HAP-1 (cell line): ENCODE data around the gene COL5A2.
A peak's percentile ranks its signal among the peaks of the same experiment; 100 is the strongest.

ENCODE experiments used
- DNase-seq, 2 experiments: peaks; one replicate each; pipeline ENCODE4 v3.0.0-alpha.2; 2016 to 2020; ENCODE audit warnings: low spot score in 2 of 2
- H3K27me3 ChIP-seq: fragments of 250-450 bp; sonication (Bioruptor Pico); 2 replicates; pipeline ENCODE4 v1.5.1; 2020; ENCODE audit warnings: low read depth, mild to moderate bottlenecking, moderate library complexity
- H3K36me3 ChIP-seq: fragments of 250-450 bp; sonication (Bioruptor Pico); replicated peaks from 2 replicates; pipeline ENCODE4 v1.5.1; 2020; ENCODE audit warnings: mild to moderate bottlenecking
- H3K4me1 ChIP-seq: fragments of 250-450 bp; sonication (Bioruptor Pico); 2 replicates; pipeline ENCODE4 v1.5.1; 2020; ENCODE audit warnings: mild to moderate bottlenecking
- H3K4me3 ChIP-seq: fragments of 250-450 bp; sonication (Bioruptor Pico); 2 replicates; pipeline ENCODE4 v1.5.1; 2020; ENCODE audit warnings: mild to moderate bottlenecking, moderate library complexity
- H3K9me3 ChIP-seq: fragments of 250-450 bp; sonication (Bioruptor Pico); 2 replicates; pipeline ENCODE4 v1.5.1; 2020; ENCODE audit warnings: mild to moderate bottlenecking, moderate library complexity
- in situ Hi-C: fragments of 300-500 bp; cut with MboI; formaldehyde crosslinking; loops from 3 replicates; pipeline ENCODE4 v1.14.3; 2020; ENCODE audit warnings: low sequenced_read_pairs, inconsistent platforms, mixed read lengths

COL5A2 gene

DNA sequence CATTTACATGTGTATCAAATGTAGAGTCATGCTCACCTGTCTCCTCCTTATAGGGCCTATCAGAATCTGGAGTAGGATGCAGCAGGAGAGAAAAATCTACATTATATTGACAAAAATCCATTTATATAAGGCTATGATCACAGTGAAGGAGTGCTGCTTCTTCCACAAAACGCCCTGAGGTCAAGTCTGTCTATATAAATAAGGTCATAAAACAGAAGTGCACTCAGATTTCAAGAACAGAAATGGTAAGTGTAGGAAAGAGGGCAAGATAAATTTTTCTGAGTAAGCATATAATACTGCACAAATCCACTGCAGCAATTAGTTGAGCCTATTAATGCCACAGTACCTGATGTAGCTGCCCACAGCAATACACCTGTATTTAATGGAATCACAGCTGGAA, 51.8 kb downstream of the COL5A2 start:
- H3K4me1 ChIP-seq, result no peaks in the 10 kb centered on the region
- no peaks in the 10 kb centered on the region for H3K36me3 ChIP-seq
- H3K4me3 ChIP-seq, result no peak overlapping the region
- H3K9me3 ChIP-seq, result no peaks in the 10 kb centered on the region
- DNase-seq, result no peak
- no peaks in the 10 kb centered on the region for H3K27me3 ChIP-seq
- in situ Hi-C loops, result no loop called here

DNA sequence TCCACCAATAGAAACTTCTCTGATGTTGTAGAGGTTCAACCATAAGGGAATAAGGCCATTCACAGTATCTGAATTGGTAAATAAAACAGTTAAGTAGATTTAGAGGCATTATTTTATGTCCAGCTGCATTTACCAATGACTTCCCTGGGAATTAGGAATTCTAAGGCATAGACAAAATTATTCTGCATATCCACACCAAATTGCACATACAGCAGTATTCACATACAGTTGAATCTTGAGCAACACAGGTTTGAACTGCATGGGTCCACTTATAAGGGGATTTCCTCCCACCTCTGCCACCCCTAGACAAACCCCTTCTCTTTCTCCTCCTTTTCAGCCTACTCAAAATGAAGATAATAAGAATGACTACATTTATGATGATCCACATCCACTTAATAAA, 54.4 kb downstream of the COL5A2 start:
- Histone ChIP-seq H3K4me3 (no peak overlapping the region), H3K4me1 (no peaks in the 10 kb centered on the region), H3K9me3 (no peaks in the 10 kb centered on the region), H3K27me3 (no peaks in the 10 kb centered on the region), H3K36me3 (no peaks in the 10 kb centered on the region)
- in situ Hi-C loops, result no loop called here
- DNase-seq, result no peak

DNA sequence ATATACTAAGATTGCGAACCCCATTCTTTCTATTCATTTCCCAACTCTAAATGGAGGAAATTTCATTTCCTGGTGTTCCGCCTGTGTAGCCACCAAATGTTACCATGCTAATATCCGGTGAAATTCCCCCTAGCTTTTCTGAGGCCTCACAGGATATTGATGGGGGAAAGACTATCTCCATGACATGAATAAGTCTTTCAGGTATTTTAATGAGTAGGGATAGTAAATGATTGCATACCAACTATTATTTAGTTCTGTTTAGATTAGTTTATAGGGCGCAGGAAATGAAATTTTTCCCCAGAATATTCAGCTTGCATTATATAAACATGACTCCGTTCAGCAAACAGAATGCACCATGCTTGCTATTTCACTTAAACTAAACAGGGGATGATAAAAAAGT, 55.4 kb downstream of the COL5A2 start:
- no peaks in the 10 kb centered on the region for H3K36me3 ChIP-seq
- no peaks in the 10 kb centered on the region for H3K27me3 ChIP-seq
- no peak overlapping the region for H3K4me3 ChIP-seq
- peaks cover under 1% of the 10 kb centered on the region for H3K4me1 ChIP-seq
- DNase-seq, result no peak
- in situ Hi-C loops, result loop anchor here (25.0 kb wide), 1 partner anchor 288 kb away; no protein-coding TSS in a partner anchor
- H3K9me3 ChIP-seq, result no peaks in the 10 kb centered on the region

DNA sequence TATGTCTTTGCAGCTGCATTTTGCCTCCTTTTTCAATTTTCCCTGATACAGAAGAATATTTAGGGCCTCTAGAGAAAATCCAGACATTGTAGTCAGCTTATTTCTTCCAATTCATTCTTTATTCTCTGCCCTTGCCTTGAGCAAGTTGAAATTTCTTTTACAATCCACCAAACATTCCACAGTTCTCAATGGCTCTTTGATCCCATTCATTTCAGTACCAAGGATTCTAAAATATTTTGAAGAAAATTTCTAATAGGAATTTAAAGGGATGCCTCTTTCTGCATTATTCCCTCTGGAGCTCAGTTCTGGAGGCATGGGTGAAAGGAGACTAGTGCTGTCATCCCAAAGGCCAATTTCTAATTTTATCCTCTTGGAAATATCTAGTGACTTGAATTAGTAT, 61.2 kb downstream of the COL5A2 start:
- Histone ChIP-seq H3K4me1 (peaks cover 19% of the 10 kb centered on the region), H3K27me3 (no peaks in the 10 kb centered on the region), H3K9me3 (no peaks in the 10 kb centered on the region), H3K36me3 (no peaks in the 10 kb centered on the region), H3K4me3 (no peak overlapping the region)
- in situ Hi-C loops, result loop anchor here (25.0 kb wide), 1 partner anchor 294 kb away; no protein-coding TSS in a partner anchor
- peak in 1 of 2 experiments; percentile 68 for DNase-seq

DNA sequence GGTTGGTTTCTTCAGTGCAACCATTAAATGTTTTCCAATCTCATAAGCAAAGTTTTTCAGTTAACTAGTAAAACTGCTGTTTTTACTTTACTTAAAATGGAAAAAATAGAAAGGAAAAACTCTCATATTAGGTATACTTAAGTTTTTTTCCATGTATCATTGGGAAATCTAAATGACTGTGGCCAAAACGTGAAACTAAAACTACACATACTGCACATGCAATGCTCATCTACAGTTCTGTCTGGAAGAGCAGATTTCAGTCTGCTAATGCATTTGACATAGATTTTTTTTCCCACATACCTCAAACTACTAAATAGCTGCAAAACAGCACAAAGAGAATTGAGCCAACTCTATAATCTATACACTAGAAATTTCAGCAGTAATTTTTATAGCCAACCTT, 62.6 kb downstream of the COL5A2 start:
- H3K27me3 ChIP-seq, result no peaks in the 10 kb centered on the region
- H3K36me3 ChIP-seq, result no peaks in the 10 kb centered on the region
- H3K4me1 ChIP-seq, result peaks cover 19% of the 10 kb centered on the region
- DNase-seq, result no peak
- no peaks in the 10 kb centered on the region for H3K9me3 ChIP-seq
- no peak overlapping the region for H3K4me3 ChIP-seq
- in situ Hi-C loops, result loop anchor here (25.0 kb wide), 1 partner anchor 295 kb away; no protein-coding TSS in a partner anchor

DNA sequence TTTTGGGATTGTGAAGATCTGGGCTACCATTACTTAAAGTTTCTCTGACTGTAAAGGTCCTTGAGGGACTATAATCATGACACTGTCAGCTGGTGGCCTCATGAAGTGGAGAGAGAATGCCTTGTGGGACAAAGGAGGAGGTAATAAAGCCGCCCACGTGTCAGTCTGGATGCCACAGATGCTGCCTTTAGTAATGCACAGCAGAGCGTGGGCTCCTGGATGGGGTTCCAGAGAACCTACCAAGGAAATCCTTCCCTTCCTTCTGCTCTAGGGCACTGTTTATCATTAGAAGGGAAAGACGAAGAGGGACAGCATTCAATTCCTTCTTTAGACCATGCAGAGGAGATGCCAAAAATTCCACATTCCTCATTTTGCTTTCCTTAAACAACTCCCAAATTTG, 63.5 kb downstream of the COL5A2 start:
- in situ Hi-C loops, result loop anchor here (25.0 kb wide), 1 partner anchor 296 kb away; no protein-coding TSS in a partner anchor
- no peaks in the 10 kb centered on the region for H3K27me3 ChIP-seq
- no peaks in the 10 kb centered on the region for H3K36me3 ChIP-seq
- no peak overlapping the region for H3K4me3 ChIP-seq
- H3K9me3 ChIP-seq, result no peaks in the 10 kb centered on the region
- H3K4me1 ChIP-seq, result peaks cover 19% of the 10 kb centered on the region
- DNase-seq, result peak in 1 of 2 experiments; percentile 21

DNA sequence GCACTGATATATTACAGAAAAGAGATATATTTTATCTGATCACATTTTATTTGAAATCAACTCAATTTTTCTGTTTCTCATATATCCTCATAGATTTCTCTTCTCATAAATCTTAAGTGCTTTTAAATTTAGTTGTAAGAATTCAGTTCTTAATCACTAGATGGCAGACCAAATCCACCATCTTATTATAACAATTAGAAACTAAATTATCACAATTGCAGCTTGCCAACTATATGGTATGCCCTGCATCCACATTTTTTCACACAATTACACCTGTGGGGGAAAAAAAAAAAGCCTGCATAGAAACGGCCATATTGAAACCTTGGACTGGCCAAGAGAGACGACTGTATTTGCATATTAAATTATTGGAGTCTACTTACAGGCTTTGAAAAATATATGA, 64.4 kb downstream of the COL5A2 start:
- Histone ChIP-seq H3K9me3 (no peaks in the 10 kb centered on the region), H3K27me3 (no peaks in the 10 kb centered on the region), H3K36me3 (no peaks in the 10 kb centered on the region), H3K4me1 (peaks cover 19% of the 10 kb centered on the region), H3K4me3 (no peak overlapping the region)
- peak in 1 of 2 experiments; percentile 19 for DNase-seq
- in situ Hi-C loops, result loop anchor here (25.0 kb wide), 1 partner anchor 297 kb away; no protein-coding TSS in a partner anchor

DNA sequence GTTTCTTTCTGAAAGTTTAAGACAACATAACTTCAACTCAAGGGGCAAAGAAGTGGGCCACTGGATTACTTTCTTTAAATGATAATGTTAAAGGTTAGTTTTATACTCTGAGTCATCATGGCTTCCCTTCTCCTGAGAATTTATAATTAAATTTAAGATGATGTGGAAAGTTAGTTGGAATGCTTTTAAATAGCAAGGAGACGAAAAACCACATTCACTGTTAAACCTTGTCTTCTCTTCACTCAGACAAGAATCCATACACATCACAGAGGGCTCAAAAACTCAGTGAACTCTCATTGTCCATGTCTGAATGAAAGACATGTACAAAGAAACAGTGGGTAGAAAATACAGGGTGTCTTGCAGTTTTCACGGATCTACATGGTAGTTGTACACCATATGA, 65.6 kb downstream of the COL5A2 start:
- Histone ChIP-seq H3K36me3 (no peaks in the 10 kb centered on the region), H3K9me3 (no peaks in the 10 kb centered on the region), H3K27me3 (no peaks in the 10 kb centered on the region), H3K4me1 (peaks cover 16% of the 10 kb centered on the region), H3K4me3 (no peak overlapping the region)
- in situ Hi-C loops, result loop anchor here (25.0 kb wide), 1 partner anchor 298 kb away; no protein-coding TSS in a partner anchor
- no peak for DNase-seq

DNA sequence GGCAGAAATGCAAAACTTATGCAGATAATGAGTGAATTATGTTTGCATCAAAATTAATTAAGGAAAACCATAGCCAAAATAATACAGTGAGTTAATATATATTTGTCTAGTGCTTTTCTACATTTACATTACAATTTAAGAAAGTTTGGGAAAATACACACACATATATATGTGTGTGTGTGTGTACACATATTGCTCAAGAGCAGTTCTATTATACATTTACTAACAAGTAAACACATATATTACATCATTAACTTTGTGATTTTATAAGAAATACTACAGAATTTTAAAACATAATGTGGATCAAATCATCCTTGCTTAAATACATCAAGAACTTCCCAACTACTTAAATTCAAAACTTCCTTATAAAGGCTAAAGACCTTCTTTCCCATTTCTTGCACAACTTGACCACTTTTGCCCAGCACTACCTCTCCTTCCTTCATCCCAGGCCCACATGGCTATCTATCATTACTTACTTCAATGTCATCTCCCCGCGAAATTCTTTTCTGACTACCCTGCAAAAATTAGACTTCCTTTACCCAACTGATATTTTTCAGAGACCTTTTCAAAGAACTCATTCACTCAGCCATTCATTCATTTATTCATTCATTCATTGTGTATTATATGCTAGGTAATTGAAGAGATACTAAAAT, 68.4 kb downstream of the COL5A2 start:
- no peaks in the 10 kb centered on the region for H3K27me3 ChIP-seq
- H3K4me3 ChIP-seq, result no peak overlapping the region
- DNase-seq, result no peak
- peaks cover 9% of the 10 kb centered on the region; the same call in 1 of the 2 replicates for H3K4me1 ChIP-seq
- H3K9me3 ChIP-seq, result no peaks in the 10 kb centered on the region
- in situ Hi-C loops, result loop anchor here (25.0 kb wide), 1 partner anchor 301 kb away; no protein-coding TSS in a partner anchor
- no peaks in the 10 kb centered on the region for H3K36me3 ChIP-seq

DNA sequence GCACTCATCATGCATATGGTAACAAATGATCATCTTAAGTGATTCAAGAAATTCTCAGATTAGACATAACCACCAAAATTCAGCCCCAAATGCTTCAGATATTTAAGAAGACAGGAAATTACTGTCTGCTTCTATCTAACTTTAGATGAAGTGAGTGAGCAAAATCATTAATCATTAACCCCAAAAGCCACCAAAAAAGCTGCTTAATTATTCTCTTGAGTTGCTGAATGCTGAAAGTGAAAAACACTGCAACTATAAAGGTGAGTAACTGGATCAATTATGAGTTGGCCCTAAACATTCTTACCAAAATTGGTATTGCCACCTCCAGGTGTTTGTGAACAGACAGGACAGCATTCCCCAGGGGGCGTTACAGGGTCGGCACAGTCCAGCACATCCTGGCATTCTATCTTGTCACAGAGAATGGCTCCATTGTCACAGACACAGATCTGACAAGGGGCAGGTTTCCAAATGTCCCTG, 69.6 kb downstream of the COL5A2 start:
- Histone ChIP-seq H3K27me3 (no peaks in the 10 kb centered on the region), H3K9me3 (no peaks in the 10 kb centered on the region), H3K4me3 (no peak overlapping the region), H3K4me1 (no peaks in the 10 kb centered on the region), H3K36me3 (no peaks in the 10 kb centered on the region)
- DNase-seq, result no peak
- in situ Hi-C loops, result loop anchor here (25.0 kb wide), 1 partner anchor 302 kb away; no protein-coding TSS in a partner anchor

DNA sequence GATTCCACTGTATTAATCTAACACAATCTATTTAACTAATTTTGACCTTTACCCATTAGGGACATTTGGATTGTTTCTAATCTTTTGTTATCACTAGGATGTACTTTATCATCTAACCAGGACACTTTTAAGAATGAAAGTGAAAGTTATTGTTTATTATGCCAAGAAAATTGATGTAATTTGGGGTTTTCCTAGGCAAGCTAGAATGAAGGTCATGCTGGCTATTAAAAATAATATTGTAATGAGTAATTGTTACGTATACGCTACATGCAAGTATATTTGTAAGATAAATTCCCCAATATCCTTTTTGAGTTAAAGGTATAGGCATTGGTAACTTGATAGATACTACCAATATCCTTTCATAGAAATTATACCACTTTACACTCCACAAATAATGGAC, 74.6 kb downstream of the COL5A2 start:
- Histone ChIP-seq H3K4me3 (no peak overlapping the region), H3K4me1 (no peaks in the 10 kb centered on the region), H3K9me3 (no peaks in the 10 kb centered on the region), H3K27me3 (no peaks in the 10 kb centered on the region), H3K36me3 (no peaks in the 10 kb centered on the region)
- DNase-seq, result no peak
- in situ Hi-C loops, result loop anchor here (25.0 kb wide), 1 partner anchor 307 kb away; no protein-coding TSS in a partner anchor

DNA sequence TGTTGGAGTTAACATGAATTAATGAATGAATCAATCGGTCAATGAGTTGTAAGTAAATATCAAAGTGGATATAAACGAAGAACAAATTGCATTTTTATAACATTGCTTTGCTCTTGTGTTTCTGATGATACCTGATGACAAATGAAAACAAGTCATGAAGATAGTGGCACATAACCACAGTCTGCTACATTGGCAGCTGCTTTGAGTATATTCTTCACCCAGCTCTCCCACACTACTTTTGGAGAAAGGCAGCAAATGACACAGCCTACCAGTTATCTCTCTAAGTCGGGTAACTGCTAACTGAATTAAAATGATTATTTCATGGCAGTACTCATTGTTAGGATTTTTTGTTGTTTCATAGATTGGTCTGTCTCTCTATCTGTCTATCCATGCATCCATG, 76.8 kb downstream of the COL5A2 start:
- DNase-seq, result no peak
- Histone ChIP-seq H3K27me3 (no peaks in the 10 kb centered on the region), H3K9me3 (no peaks in the 10 kb centered on the region), H3K4me1 (no peaks in the 10 kb centered on the region; the same call in 1 of the 2 replicates), H3K36me3 (no peaks in the 10 kb centered on the region), H3K4me3 (no peak overlapping the region)
- in situ Hi-C loops, result loop anchor here (25.0 kb wide), 1 partner anchor 310 kb away; no protein-coding TSS in a partner anchor

DNA sequence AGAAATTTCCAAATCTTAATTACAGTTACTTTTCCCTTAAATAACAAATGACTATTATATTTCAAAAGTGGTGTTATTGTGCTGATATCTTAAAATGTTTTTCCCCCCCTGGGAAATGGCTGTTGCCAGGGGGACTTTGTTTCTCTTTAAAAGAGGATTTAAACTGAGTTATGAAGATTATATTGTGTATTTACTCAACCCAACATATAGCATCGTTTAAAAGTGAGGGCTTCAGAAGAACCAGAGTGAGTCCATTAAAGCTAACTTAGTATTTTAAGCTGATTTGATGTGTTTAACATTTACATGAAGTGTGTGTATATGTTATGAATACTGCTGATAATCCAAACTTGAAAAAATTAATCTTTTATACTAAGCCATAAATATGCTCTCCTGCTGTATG, 81.6 kb downstream of the COL5A2 start:
- H3K27me3 ChIP-seq, result no peaks in the 10 kb centered on the region
- in situ Hi-C loops, result loop anchor here (25.0 kb wide), 1 partner anchor 189 kb away; no protein-coding TSS in a partner anchor
- no peaks in the 10 kb centered on the region for H3K36me3 ChIP-seq
- no peak overlapping the region for H3K4me3 ChIP-seq
- H3K4me1 ChIP-seq, result peaks cover 2% of the 10 kb centered on the region; the same call in 1 of the 2 replicates
- DNase-seq, result no peak
- no peaks in the 10 kb centered on the region for H3K9me3 ChIP-seq

DNA sequence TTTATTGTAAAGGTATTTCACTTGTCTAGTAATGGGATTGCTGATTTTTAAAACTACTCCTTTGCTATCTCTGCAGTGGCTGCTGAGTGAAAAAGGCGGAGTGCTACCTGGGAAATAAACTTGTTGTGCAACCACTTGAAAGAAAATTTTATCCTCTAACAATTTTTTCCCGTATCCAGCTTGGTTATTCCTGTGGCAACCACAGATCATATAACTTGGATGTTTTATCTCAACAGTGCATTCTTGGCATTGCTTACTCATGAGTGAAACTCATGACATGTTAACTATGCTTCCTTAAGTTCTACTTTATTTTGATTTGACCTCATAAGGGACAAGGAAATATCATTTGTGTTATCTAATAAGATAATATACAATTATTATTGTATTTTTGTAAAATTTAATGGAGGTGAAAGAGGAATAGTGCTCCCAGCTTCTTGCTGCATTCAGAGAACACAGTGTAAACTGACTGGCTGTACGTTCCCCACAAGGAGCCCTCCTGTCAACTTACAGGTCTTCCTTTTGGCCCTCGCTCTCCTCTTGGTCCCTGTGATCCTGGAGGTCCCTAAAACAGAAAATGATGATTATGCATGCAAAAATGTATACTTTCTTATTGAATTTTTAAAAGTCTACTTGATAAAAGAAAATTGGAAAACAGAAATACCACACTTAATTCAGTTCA, 82.7 kb downstream of the COL5A2 start:
- H3K9me3 ChIP-seq, result no peaks in the 10 kb centered on the region
- H3K4me1 ChIP-seq, result peaks cover 4% of the 10 kb centered on the region; the same call in 1 of the 2 replicates
- H3K4me3 ChIP-seq, result no peak overlapping the region
- in situ Hi-C loops, result loop anchor here (25.0 kb wide), 1 partner anchor 190 kb away; no protein-coding TSS in a partner anchor
- no peaks in the 10 kb centered on the region for H3K36me3 ChIP-seq
- H3K27me3 ChIP-seq, result no peaks in the 10 kb centered on the region
- DNase-seq, result no peak
